IPS-11a (cell line): ENCODE results near the gene TXNRD2.

ENCODE experiments used
- H3K4me3 ChIP-seq: one replicate; pipeline ENCODE4 v1.5.1; 2013; ENCODE audit warnings: low read depth, low read length, control low read depth

Gene TXNRD2

GRCh38 chr22:19905347-19906276 is 36.0 kb downstream of the TXNRD2 start:
- H3K4me3 ChIP-seq: no peak overlapping the region

GRCh38 chr22:19904935-19905334 is 36.7 kb downstream of the TXNRD2 start:
- no peak overlapping the region for H3K4me3 ChIP-seq

GRCh38 chr22:19904174-19904856 is 37.3 kb downstream of the TXNRD2 start:
- no peak overlapping the region for H3K4me3 ChIP-seq

- H3K4me3 ChIP-seq: no peak overlapping the region
These were observed 38.1 kb downstream of the TXNRD2 start for GRCh38 chr22:19903513-19903912.

- H3K4me3 ChIP-seq: no peak overlapping the region
These were observed 38.6 kb downstream of the TXNRD2 start for GRCh38 chr22:19903031-19903430.

GRCh38 chr22:19902245-19902715 is 39.3 kb downstream of the TXNRD2 start:
- no peak overlapping the region for H3K4me3 ChIP-seq

GRCh38 chr22:19901577-19902244 is 39.9 kb downstream of the TXNRD2 start:
- H3K4me3 ChIP-seq: no peak overlapping the region

- no peak overlapping the region for H3K4me3 ChIP-seq
These were observed 40.7 kb downstream of the TXNRD2 start for GRCh38 chr22:19900707-19901436.

- no peak overlapping the region for H3K4me3 ChIP-seq
These were observed 42.6 kb downstream of the TXNRD2 start for GRCh38 chr22:19898831-19899567.

- H3K4me3 ChIP-seq: no peak overlapping the region
These were observed 43.5 kb downstream of the TXNRD2 start for GRCh38 chr22:19898145-19898544.

GRCh38 chr22:19897726-19898125 is 43.9 kb downstream of the TXNRD2 start:
- no peak overlapping the region for H3K4me3 ChIP-seq

GRCh38 chr22:19896665-19897355 is 44.8 kb downstream of the TXNRD2 start:
- H3K4me3 ChIP-seq: no peak overlapping the region

GRCh38 chr22:19895160-19895849 is 46.3 kb downstream of the TXNRD2 start:
- no peak overlapping the region for H3K4me3 ChIP-seq

GRCh38 chr22:19893363-19893762 is 48.3 kb downstream of the TXNRD2 start:
- no peak overlapping the region for H3K4me3 ChIP-seq

GRCh38 chr22:19892925-19893324 is 48.7 kb downstream of the TXNRD2 start:
- no peak overlapping the region for H3K4me3 ChIP-seq

GRCh38 chr22:19892257-19892879 is 49.2 kb downstream of the TXNRD2 start:
- H3K4me3 ChIP-seq: no peak overlapping the region

- H3K4me3 ChIP-seq: no peak overlapping the region
These were observed 50.0 kb downstream of the TXNRD2 start for GRCh38 chr22:19891317-19892256.
